Renal cortex interstitium (tissue), 11 donors: ENCODE measurements around the gene DOCK1. TPM values are rescaled to one million over a fixed set of nuclear protein-coding genes. Genes with fewer than 3 reads are reported as not detected.

ENCODE experiments used
- DNase-seq, 11 donors: peaks; one replicate each; pipeline ENCODE4 v3.0.0-alpha.2; 2013; ENCODE audit warnings: low read depth in 9 of 11, low spot score in 4 of 11; ENCODE audit errors: extremely low read depth in 1 of 11
- polyA plus RNA-seq, 3 donors: library from polyadenylated mRNA; unstranded; fragments of 120-200 nt; gene quantifications; one replicate each; pipeline ENCODE4 v1.2.1, GENCODE V29; 2013; ENCODE audit not compliant: insufficient read length in 3 of 3

Gene DOCK1
- polyA plus RNA-seq, 3 donors: 62.5 to 69.5 (median 64.8) TPM

DNA sequence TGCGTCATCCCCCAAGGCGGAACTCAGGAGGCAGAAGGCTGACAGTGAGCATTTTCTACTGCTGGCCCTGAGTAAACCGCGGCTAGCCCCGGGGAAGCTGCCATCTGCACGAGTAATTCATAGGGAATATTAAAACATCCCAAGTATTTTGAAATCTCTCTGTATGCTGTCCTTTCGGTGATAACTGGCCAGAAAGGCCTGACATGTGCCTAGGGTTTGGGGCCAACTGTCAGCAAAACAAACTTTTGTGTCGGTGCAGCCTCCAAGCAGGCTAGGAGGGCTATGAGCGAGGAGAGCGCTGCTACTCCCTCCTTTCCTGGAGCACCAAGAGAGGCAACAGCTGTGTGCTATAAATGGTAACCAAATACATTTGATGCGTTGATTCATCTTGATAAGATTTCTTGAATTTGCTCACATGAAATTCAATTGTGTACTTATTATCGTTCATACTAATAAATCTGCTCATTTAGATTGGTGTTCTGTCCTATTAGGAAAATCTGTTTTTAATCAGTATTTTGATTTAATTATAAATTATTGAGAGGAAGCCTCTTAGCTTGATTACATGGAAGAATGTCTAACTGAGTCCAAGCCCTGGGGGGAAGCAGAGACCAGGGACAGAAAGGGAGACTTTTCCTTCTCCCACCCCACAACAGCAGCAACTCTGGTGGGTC is 519.5 kb downstream of the DOCK1 start:
- DNase-seq: peak in 3 of 11 donors; percentile 22 to 49 (median 39)

DNA sequence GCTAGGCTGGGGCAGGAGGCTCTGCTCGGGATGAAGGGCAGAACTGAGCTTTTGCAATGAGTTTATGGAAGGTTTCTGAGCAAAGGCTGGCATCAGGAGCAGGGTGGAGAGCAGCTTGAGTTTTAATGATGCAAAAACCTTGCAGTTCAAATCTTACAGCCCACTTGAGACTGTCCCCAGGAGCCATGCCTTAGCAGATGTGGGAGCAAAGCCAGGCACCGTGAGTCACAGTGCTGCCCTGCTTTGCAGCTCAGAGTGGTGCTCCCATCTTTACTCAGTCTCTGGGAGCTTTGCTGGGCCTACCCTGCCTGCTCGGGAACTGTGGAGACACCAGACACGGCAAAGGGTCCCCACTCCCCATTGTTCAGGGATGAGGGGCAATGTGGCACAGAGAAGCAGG is 521.5 kb downstream of the DOCK1 start:
- no peak for DNase-seq

DNA sequence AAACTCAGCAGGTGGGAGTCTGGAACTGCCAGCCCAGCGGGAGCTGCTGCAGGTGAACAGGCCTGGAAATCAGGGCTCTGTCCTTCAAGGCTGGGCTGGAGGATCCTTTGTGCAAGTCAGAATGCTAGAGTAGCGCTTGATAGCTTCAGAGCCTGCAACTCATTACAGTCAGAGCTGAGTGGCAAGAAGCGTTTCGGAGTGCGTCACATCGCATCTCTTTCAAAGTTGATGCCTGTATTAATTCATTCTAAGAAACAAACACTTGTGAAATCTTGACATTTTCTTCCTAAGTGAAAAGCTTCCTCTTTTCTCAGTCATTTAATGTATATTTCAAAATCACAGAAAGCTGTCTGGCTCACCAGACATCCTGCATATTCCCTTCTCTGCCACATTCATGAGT is 522.7 kb downstream of the DOCK1 start:
- no peak for DNase-seq

DNA sequence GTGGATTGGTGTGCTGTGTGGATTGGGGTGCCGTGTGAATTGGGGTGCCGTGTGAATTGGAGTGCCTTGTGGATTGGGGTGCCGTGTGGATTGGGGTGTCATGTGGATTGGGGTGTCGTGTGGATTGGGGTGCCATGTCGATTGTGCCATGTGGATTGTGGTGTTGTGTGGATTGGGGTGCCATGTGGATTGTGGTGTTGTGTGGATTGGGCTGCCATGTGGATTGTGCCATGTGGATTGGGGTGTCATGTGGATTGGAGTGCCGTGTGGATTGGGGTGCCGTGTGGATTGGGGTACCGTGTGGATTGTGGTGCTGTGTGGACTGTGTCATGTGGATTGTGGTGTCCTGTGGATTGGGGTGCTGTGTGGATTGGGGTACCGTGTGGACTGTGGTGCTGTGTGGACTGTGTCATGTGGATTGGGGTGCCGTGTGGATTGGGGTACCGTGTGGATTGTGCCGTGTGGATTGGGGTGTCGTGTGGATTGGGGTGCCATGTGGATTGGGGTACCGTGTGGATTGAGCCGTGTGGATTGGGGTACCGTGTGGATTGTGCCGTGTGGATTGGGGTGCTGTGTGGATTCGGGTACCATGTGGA is 523.3 kb downstream of the DOCK1 start:
- no peak for DNase-seq

DNA sequence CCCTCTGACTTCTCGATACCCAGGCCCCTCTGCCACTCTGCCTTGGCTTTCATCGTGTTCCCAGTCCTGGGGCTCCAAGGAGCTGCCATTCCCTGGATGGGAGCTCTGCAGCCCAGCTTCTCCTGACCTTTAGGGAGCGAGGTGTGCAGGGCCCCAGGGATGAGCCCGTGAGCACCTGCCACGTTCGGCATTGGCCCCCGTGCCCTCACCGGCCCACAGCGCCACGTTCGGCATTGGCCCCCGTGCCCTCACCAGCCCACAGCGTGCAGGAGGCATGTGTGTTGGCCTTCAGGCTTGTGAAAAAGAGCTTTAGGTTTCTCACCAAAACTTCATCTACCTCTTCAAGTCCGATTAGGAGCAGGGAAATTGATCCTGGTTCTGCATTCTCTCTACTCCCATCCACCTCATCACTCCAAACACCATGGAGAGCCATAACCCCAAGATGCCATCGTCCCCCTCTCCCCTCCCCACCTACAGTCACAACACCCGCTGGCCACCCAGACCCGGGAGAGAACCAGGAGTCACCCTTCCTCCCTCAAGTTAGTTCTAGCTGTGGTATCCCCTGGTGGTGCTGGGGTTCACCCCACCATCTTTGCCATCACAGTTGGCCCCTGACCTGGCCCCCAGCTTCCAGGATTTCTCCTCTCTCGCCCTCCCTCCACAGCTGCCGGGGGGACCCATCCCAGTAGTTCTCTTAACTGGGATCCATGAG is 524.5 kb downstream of the DOCK1 start:
- no peak for DNase-seq

DNA sequence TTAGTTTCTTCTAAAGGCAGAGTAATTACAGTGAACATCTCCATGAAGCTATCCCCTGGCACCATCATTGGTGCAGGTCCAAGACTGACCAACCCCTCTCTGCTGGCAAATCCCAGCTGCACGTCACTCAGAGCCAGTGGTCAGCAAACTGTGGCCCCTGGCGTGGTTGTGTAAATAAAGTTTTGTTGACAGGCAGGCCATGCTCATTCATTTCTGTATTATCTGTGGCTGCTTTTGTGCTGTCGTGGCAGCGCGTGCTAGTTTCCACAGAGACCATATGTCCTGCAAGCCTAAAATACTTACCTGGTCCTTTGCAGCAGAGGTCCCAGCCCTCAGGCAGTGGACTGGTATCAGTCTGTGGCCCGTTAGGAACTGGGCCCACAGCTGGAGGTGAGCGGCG is 526.3 kb downstream of the DOCK1 start:
- no peak for DNase-seq

DNA sequence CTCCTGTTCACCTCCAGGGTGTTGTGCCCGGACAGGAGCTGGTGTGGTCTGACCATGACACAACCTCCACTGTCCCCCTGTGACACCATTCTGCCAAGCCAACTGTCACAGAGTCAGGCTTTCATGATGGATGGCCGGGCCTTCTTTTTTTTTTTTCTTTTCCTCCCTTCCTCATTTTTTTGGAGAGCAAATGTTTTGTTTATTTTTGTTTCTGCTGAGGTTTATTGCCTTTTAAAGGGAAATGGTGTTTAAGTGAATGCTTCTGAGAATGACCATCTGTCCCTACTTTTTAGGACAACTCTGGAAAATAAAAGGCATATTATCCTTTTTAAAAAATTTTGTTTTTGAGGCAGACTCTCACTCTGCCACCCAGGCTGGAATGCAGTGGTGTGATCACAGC is 528.8 kb downstream of the DOCK1 start:
- DNase-seq: peak in 5 of 11 donors; percentile 16 to 38 (median 22)

DNA sequence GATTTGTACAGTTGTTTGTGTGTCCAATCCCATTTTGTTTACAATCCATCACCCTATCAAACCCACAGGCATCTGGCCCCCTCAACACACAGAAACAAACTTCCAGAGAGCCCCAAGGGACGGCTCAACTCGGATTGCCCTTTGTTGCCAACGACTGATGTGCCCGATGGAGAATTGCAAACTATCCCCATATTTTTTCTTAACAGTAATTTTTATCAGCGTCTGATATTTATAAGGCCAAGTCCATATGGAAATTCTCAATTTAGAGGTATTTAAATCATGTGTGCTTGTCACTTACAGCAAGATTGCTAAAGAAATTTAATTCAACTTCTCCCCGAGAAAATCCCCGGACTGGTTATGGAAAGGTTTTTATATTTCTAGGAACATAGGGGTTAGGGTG is 530.0 kb downstream of the DOCK1 start:
- peak in 5 of 11 donors; percentile 6 to 28 (median 16) for DNase-seq

DNA sequence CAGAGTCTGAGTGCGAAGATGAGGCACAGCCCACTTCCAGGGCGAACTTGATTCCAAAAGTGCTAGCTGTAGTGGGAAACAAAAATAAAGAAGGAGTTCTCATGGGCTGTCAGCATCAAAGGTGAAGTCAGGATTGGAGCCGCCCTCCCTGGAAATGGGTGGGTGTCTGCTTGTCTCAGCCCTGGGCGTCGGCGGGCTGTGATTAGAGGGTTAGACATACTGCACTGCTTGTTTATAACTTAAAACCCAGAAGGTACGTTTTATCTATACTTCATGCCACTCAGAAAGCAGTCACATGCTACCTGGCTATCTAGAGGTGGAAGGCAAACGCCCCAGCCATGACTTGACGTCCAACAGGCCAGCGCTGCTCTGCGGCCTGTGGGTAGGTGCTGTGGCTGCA is 535.1 kb downstream of the DOCK1 start:
- DNase-seq: no peak

DNA sequence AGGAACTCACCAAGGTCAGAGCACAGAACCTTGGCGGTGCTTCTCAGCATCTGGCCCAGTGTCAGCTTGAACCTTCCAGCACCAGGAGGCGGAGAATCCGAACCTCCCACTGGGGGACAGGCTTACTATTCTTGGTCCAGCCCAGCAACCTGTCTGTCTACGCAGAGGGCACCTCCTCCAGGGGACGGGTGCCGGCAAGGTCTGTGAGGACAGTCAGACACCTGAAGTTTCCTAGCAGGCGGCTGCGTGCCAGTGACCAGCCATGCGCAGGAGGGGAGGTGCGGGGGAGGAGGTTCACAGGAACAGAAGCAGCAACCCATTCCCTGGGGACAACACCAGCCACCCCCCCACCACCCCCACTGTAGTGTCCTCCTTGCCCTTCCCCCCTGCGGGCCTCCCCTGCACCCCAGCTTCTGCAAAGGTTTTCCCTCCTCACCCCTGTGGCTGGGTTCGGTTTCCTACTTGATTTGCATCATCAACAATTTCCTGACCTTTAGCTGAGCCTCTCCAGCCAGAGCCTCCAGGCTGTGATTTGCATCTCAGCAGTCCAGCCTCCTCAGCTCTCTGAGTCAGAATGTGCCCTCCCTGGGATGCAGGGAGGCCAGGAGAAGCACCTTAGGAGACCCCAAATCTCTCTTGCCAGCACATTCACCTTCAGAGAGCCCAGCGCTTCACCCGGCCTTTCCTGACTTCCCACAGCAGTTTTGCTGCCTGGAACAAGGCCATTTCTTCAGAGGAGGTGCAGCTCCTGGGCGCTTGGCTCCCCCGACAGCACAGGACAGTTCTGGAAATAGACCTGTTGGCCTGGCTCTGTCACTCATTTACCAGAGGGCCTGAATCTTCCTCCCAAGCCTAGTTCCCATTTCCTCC is 536.4 kb downstream of the DOCK1 start:
- peak in 8 of 11 donors; percentile 36 to 72 (median 57) for DNase-seq

DNA sequence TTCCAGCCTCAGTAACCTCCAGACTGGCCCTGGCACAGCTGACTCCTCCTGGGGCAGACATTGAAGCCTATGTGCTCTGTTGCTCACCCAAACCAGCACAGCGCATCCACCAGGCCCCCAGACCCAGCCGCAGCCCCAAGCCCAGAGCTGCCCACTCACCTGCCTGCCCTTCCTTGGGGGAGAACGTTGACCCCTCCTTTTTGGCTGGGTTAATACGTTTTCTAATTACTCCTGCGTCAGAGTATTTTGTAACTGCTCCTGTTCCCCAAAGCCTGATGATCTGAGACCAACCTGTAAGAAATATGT is 536.9 kb downstream of the DOCK1 start:
- no peak for DNase-seq

DNA sequence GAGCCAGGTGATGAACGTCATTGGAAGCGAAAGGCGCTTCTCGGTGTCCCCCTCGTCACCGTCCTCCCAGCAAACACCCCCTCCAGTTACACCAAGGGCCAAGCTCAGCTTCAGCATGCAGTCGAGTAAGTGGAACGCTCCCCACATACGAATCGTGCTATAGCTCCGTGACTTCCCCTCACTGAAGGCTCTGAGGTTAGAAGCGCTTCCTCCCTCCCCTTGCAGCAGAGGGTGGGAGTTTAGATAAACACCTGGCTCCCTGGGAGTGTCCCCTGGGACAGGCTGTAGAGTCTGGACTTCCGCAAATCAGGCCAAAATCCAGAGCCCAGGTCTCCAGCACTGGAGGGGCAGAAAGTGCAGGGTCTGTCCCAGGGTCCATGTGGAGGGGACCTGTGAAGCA is 538.9 kb downstream of the DOCK1 start:
- no peak for DNase-seq

DNA sequence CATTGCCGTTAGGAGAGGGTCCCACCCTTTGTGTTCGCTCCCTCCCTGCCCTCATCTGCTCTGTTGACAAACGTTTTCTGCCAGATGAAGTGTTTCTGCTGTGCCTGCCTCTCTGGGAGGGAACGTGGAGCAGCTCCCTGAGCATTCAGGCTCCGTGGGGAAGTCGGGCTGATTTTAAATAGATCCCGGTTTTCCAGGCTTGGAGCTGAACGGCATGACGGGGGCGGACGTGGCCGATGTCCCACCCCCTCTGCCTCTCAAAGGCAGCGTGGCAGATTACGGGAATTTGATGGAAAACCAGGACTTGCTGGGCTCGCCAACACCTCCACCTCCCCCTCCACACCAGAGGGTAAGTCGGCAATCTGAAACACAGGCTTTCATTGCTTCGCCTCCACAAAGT is 542.0 kb downstream of the DOCK1 start:
- DNase-seq: no peak

DNA sequence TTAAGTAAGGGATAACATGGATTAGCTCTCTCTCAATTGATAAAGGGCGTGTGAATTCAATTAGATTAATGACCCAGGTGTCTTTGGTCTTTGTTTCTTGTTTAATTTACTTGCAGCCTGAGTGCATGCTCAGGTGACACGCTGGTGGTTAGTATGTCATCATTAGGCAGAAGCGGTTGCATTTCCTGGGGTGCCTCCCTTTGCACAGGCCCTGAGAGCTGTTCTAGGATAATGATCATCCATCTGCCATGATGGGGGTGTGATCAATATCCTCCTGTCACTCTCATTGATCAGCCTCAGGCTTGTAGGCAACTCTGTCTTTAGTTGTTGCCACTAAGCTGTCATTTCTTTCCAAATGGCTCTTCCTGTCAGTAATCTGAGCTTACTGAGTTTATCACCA is 544.3 kb downstream of the DOCK1 start:
- no peak for DNase-seq

DNA sequence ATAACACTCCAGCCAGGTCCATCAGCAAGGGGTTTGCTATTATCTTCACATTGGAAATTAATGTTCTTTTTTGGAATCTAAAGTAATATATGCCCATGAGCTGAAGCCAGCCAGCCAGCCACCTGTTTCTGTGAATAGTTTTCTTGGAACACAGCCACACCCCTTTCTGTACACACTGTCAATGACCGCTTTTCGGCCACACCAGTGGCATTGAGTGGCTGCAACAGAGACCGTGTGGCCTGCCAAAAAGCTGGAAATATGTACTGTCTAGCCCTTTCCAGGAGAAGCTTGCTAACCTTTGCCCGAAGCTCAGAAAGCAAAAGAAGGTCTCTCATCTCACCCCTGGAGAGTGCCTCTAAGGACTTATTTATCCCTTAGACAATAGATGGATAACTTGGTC is 545.4 kb downstream of the DOCK1 start:
- no peak for DNase-seq

DNA sequence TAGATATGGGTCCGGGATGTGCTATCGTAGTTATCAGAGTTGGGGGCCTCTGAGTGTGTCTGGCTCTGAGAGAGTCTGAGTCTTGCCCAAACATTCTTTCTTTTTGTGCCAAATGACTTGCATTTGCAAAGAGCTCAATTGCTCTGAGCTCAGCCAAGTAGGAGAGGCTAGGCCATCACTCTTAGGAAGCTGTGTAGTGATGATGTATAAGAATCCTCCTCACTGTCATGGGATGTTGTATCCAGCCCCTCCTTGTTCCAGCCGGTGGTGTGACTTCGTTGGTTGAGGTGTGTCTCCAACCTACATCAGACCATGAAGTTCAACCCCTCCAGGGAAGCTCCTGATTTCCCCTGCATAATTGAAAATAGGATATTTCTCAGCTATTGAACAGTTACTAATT is 546.4 kb downstream of the DOCK1 start:
- no peak for DNase-seq

DNA sequence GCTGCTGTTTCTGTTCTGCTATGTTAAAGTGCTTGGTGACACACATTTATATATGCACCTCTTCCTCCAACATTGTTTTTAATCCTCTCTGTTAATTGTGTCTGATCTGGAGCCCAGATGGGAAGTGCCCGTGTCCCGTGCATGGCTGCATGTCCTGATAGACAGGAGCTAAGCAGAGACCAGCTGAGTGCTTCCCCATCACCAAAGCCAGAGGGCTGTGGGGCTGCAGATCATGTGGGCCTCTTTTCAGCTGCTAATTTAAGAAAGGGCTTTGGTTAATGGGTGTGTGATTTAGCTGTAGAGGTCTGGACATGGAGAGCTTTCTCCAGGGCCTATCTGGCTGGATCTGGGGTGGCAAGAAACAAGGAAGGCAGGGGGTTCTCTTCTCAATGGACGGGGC is 547.3 kb downstream of the DOCK1 start:
- no peak for DNase-seq

DNA sequence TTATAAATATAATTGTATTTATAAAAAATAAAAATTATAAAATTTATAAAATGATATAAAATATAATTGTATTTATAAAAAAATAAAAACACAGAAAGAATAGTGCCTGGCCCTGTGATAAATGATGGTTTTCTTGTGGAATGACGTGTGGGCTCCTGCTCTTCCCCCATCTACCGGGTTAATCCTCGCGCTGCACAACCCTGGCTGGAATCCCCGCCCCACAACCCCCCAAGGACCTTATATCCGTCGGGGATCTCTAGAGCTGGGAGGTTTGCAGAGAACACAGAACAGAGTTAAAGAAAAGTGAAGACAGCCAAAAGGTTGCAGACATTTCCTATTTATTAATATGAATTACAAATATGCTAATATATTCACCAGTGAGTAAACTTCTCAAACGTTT is 548.5 kb downstream of the DOCK1 start:
- DNase-seq: no peak

DNA sequence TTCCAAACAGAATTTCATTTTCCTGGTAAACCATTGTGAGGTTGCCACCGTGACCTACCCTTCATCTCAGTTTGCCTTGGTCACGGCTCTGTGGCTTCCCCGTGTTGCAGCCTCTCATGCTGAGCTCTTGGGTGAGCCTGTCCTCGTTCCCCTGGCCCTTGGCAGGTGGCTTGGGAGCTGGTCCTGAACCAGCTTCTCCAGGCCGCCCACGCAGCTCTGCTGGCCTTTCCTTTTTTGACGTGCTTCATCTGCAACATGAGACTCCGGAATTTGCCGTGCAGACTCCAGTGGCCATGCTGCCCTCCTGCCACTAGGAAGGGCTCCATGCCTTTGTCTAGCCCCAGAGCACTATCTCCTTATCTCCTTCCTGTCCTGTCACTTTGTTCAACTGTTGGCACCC is 550.9 kb downstream of the DOCK1 start:
- DNase-seq: no peak
